Testis (tissue), 3 donors: Measurements from ENCODE around the gene STXBP5. TPM values are rescaled to one million over a fixed set of nuclear protein-coding genes. Genes with fewer than 3 reads are reported as not detected.

Experiments used
- DNase-seq: peaks from one replicate; pipeline ENCODE4 v3.0.0-alpha.2; 2019
- H3K27ac ChIP-seq, 2 donors: fragments of 200-600 bp; sonication (generic); one replicate each; pipeline ENCODE4 v1.5.1; 2019
- H3K27me3 ChIP-seq: fragments of 200-600 bp; sonication (generic); one replicate; pipeline ENCODE4 v1.5.1; 2019
- H3K36me3 ChIP-seq: fragments of 200-600 bp; sonication (generic); one replicate; pipeline ENCODE4 v1.5.1; 2017; ENCODE audit warnings: low read depth; ENCODE audit errors: missing control alignments
- H3K4me1 ChIP-seq: fragments of 200-600 bp; sonication (generic); one replicate; pipeline ENCODE4 v1.5.1; 2019
- H3K4me3 ChIP-seq, 2 donors: fragments of 200-600 bp; sonication (generic); one replicate each; pipeline ENCODE4 v1.5.1; 2017 to 2019
- H3K9me3 ChIP-seq: fragments of 200-600 bp; sonication (generic); one replicate; pipeline ENCODE4 v1.5.1; 2017
- POLR2A ChIP-seq: fragments of 450-650 bp; IDR thresholded peaks from one replicate; pipeline ENCODE4 v1.6.1; 2017; ENCODE audit warnings: antibody characterized with exemption, mild to moderate bottlenecking, moderate library complexity
- WGBS, 2 donors: methylation state at CpG; one replicate each; pipeline ENCODE4 v1.1.5; 2018; 5-methylcytosine and 5-hydroxymethylcytosine counted together
- intact Hi-C: fragments of 100-400 bp; cut with DNase I; formaldehyde crosslinking; loops from one replicate; pipeline ENCODE4 v1.15.1; 2023; ENCODE audit warnings: low total_unique reads
- polyA plus RNA-seq: library from polyadenylated mRNA; stranded (reverse); fragments of 350-450 nt; fragmentation: Illumina TruSeq; extraction: RNeasy Lipid Tissue Mini Kit (QIAGEN cat#74804); gene quantifications from one replicate; pipeline ENCODE4 v1.2.3, GENCODE V29; 2014; ENCODE audit warnings: low read depth, low replicate concordance; ENCODE audit not compliant: insufficient read depth
- total RNA-seq, 2 donors: library from RNA; depleted of rRNA; stranded (reverse); fragments of >200 nt; gene quantifications; one replicate each; pipeline ENCODE4 v1.2.3, GENCODE V29; 2016
- TF ChIP-seq, protein P1 (sequence below), 3 experiments: fragments of 450-650 bp in 2 of 3; fragments of 200-600 bp in 1 of 3; sonication (generic) in 1 of 3; IDR thresholded peaks; one replicate each; pipeline ENCODE4 v1.5.1; 2016 to 2019; ENCODE audit warnings: antibody characterized with exemption in 3 of 3, mild to moderate bottlenecking in 2 of 3, moderate library complexity in 1 of 3

STXBP5 gene
- total and polyA plus RNA-seq, 3 donors from 2014 or later, result 29.9 to 47.4 (median 43.5) TPM

DNA sequence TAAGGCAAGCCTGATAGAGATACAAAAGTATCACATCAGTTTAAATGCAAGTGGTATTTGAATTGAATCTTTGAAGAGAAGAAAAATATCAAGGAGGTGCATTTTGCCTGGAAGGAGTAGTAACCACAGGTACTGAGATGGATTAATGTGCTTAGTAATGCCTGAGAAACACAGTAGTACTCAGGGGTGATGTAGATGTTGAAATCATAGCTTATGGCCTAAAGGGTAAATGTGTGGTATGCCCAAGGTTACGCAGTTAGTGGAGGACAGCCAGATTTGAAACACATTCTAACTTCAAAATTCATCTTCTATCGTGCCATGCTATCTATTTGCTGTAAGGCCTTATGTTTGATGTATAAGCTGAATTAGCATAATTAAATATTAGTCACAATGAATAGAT is 55.9 kb downstream of the STXBP5 start:
- H3K36me3 ChIP-seq, result no peaks in the 10 kb centered on the region
- H3K4me3 ChIP-seq, result no peak overlapping the region
- no peaks in the 10 kb centered on the region for H3K27me3 ChIP-seq
- DNase-seq, result no peak
- no peak for TF ChIP-seq POLR2A
- TF ChIP-seq, protein P1, sequence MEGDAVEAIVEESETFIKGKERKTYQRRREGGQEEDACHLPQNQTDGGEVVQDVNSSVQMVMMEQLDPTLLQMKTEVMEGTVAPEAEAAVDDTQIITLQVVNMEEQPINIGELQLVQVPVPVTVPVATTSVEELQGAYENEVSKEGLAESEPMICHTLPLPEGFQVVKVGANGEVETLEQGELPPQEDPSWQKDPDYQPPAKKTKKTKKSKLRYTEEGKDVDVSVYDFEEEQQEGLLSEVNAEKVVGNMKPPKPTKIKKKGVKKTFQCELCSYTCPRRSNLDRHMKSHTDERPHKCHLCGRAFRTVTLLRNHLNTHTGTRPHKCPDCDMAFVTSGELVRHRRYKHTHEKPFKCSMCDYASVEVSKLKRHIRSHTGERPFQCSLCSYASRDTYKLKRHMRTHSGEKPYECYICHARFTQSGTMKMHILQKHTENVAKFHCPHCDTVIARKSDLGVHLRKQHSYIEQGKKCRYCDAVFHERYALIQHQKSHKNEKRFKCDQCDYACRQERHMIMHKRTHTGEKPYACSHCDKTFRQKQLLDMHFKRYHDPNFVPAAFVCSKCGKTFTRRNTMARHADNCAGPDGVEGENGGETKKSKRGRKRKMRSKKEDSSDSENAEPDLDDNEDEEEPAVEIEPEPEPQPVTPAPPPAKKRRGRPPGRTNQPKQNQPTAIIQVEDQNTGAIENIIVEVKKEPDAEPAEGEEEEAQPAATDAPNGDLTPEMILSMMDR (IDR thresholded peaks at IDR 0.05), result no peak
- no peak overlapping the region for H3K27ac ChIP-seq
- H3K4me1 ChIP-seq, result no peaks in the 10 kb centered on the region
- intact Hi-C loops, result no loop called here
- H3K9me3 ChIP-seq, result no peaks in the 10 kb centered on the region
- 90 to 93% methylated on average over 2 of the region's 2 CpGs for WGBS, 2 donors

DNA sequence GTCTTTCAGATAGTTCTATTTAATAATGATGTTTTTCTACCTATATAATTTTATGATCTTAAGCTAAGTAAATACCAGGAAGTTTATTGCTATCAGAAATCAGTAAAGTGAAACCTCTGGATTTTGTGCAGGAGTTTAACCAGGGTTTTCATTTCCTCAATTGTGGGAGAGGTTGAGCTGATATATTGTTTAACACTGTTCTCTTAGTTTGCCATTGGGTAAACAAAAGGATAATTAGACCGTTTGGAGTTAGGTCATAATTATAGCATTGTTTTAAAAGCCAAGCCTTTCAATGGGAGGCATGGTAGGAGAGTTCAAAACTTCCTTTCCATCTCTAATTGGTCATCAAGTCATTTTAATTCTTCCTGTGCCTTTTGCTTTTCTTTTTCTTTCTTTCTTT is 58.7 kb downstream of the STXBP5 start:
- TF ChIP-seq, protein P1 (IDR thresholded peaks at IDR 0.05), result no peak
- no peak for TF ChIP-seq POLR2A
- Histone ChIP-seq H3K9me3 (no peaks in the 10 kb centered on the region), H3K27ac (no peak overlapping the region), H3K4me1 (no peaks in the 10 kb centered on the region), H3K36me3 (no peaks in the 10 kb centered on the region), H3K4me3 (no peak overlapping the region), H3K27me3 (no peaks in the 10 kb centered on the region)
- intact Hi-C loops, result no loop called here
- DNase-seq, result no peak
- WGBS, 2 donors, result 34 to 40% methylated on average over 1 of the region's 1 CpG

DNA sequence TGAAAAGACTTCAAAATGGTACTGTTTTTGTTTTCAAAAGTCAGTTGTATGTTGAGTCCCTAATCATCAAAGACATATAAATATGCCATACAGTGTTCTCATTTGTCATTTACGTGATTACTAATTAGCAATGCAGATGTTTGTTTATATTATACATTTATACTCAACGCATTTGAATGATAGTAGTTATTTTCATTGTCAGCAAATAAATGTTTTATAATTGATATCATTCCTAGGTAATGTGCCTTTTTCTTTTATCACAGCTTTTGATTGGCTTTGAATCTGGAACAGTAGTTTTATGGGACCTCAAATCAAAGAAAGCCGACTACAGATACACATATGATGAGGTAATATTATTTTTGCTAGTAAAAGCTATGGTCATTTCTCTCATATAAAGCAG is 62.6 kb downstream of the STXBP5 start:
- H3K4me3 ChIP-seq, result no peak overlapping the region
- WGBS, 2 donors, result 94 to 95% methylated on average over 3 of the region's 3 CpGs
- H3K4me1 ChIP-seq, result no peaks in the 10 kb centered on the region
- intact Hi-C loops, result no loop called here
- H3K27ac ChIP-seq, result no peak overlapping the region
- H3K27me3 ChIP-seq, result no peaks in the 10 kb centered on the region
- no peak for TF ChIP-seq POLR2A
- TF ChIP-seq, protein P1 (IDR thresholded peaks at IDR 0.05), result no peak
- H3K36me3 ChIP-seq, result no peaks in the 10 kb centered on the region
- no peaks in the 10 kb centered on the region for H3K9me3 ChIP-seq
- DNase-seq, result no peak

DNA sequence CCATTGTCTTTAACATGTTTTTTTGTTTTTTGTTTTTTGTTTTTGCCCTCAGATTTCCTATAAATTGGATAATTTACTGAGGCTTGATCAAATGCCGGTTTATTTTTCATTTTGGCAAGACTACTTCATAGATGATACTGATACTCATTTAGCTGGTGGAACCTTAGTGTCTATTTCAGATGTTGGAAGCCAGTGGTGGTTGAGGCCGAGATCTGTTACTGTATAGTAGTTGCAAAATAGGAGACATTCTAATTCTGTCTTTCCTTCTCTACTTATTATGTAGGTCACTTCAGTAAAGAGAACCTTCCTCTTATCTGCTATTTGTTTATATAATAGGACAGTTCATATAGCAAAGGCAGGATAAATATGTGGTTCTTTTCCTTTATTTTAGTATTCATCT is 63.4 kb downstream of the STXBP5 start:
- no peaks in the 10 kb centered on the region for H3K27me3 ChIP-seq
- 96 to 98% methylated on average over 2 of the region's 2 CpGs for WGBS, 2 donors
- TF ChIP-seq, protein P1 (IDR thresholded peaks at IDR 0.05), result no peak
- no peak for TF ChIP-seq POLR2A
- no peak overlapping the region for H3K27ac ChIP-seq
- intact Hi-C loops, result no loop called here
- no peaks in the 10 kb centered on the region for H3K9me3 ChIP-seq
- no peaks in the 10 kb centered on the region for H3K4me1 ChIP-seq
- no peak overlapping the region for H3K4me3 ChIP-seq
- no peaks in the 10 kb centered on the region for H3K36me3 ChIP-seq
- DNase-seq, result no peak

DNA sequence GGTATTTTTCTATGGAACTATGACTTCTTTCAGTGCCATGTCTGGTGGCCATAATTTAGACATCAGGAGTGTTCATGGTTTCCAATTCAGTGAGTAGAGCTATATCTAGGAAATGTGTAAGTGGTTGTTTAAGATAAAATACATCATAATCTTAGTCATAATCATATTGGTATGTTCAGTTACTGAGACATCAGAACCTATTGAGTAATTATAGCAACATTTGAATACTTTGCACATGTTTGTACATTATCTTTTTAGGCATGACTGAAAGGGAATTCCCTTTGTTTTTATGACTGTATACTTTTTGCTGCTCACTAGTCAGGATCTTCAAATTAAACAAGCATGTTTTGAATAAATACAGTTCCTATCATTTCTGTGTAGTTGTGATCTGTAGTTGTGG is 64.0 kb downstream of the STXBP5 start:
- no peaks in the 10 kb centered on the region for H3K4me1 ChIP-seq
- no peak for DNase-seq
- intact Hi-C loops, result no loop called here

More for the DNA sequence above, 64.0 kb downstream of the STXBP5 start:
- no peak for TF ChIP-seq POLR2A
- TF ChIP-seq, protein P1 (IDR thresholded peaks at IDR 0.05), result no peak
- Histone ChIP-seq H3K36me3 (no peaks in the 10 kb centered on the region), H3K27me3 (no peaks in the 10 kb centered on the region), H3K27ac (no peak overlapping the region), H3K9me3 (no peaks in the 10 kb centered on the region), H3K4me3 (no peak overlapping the region)
